ENCODE measurements around the gene IDE.
"Not testable (repeated sequence)": the region's sequence is repeated elsewhere in the genome, so short reads cannot be mapped to it uniquely, and the experiment has no call there.

Gene IDE

GRCh38 chr10:92479547-92479946, 94.3 kb downstream of the IDE start:
- no peak overlapping the region for H3K27ac Mint-ChIP-seq
- DNase-seq, result no peak
- H3K27me3 Mint-ChIP-seq, result no peaks in the 10 kb centered on the region
- peaks cover 17% of the 10 kb centered on the region for H3K4me1 Mint-ChIP-seq
- H3K9me3 Mint-ChIP-seq, result no peaks in the 10 kb centered on the region
- ATAC-seq, result no peak
- H3K4me3 Mint-ChIP-seq, result no peak overlapping the region

- H3K27me3 Mint-ChIP-seq, result no peaks in the 10 kb centered on the region
- no peak overlapping the region for H3K4me3 Mint-ChIP-seq
- H3K27ac Mint-ChIP-seq, result peak overlapping the region in 1 of 2 donors; percentile 85
- no peaks in the 10 kb centered on the region for H3K9me3 Mint-ChIP-seq
- DNase-seq (no peak), ATAC-seq (no peak)
- peaks cover 17% of the 10 kb centered on the region for H3K4me1 Mint-ChIP-seq
Measured at GRCh38 chr10:92478536-92478935, 95.4 kb downstream of the IDE start.

GRCh38 chr10:92475357-92475868, 98.5 kb downstream of the IDE start:
- Mint-ChIP-seq H3K27me3 (no peaks in the 10 kb centered on the region), H3K27ac (no peak overlapping the region), H3K9me3 (no peaks in the 10 kb centered on the region), H3K4me1 (no peaks in the 10 kb centered on the region), H3K4me3 (no peak overlapping the region)
- no peak for DNase-seq
- no peak for ATAC-seq

- ATAC-seq (no peak), DNase-seq (no peak)
- Mint-ChIP-seq H3K27ac (no peak overlapping the region), H3K4me1 (no peaks in the 10 kb centered on the region), H3K9me3 (no peaks in the 10 kb centered on the region), H3K27me3 (no peaks in the 10 kb centered on the region), H3K4me3 (no peak overlapping the region)
Measured at GRCh38 chr10:92470026-92470425, 103.9 kb downstream of the IDE start.

- Mint-ChIP-seq H3K4me3 (no peak overlapping the region), H3K9me3 (no peaks in the 10 kb centered on the region), H3K27ac (peak overlapping the region in 1 of 2 donors; percentile 66), H3K4me1 (no peaks in the 10 kb centered on the region), H3K27me3 (no peaks in the 10 kb centered on the region)
- DNase-seq, result no peak
- ATAC-seq, result no peak
Measured at GRCh38 chr10:92464364-92464763, 109.5 kb downstream of the IDE start.

- no peaks in the 10 kb centered on the region for H3K27me3 Mint-ChIP-seq
- H3K27ac Mint-ChIP-seq, result no peak overlapping the region
- DNase-seq, result no peak
- no peaks in the 10 kb centered on the region for H3K9me3 Mint-ChIP-seq
- H3K4me1 Mint-ChIP-seq, result no peaks in the 10 kb centered on the region
- no peak for ATAC-seq
- H3K4me3 Mint-ChIP-seq, result no peak overlapping the region
Measured at GRCh38 chr10:92463582-92463981, 110.3 kb downstream of the IDE start.

GRCh38 chr10:92454955-92455354, 118.9 kb downstream of the IDE start:
- not testable (repeated sequence) for H3K9me3 Mint-ChIP-seq, H3K27ac Mint-ChIP-seq, DNase-seq, H3K4me1 Mint-ChIP-seq, H3K4me3 Mint-ChIP-seq, H3K27me3 Mint-ChIP-seq, ATAC-seq

GRCh38 chr10:92452313-92452712, 121.6 kb downstream of the IDE start:
- Mint-ChIP-seq H3K27me3 (no peaks in the 10 kb centered on the region), H3K4me3 (no peak overlapping the region), H3K9me3 (no peaks in the 10 kb centered on the region), H3K27ac (peak overlapping the region in 1 of 2 donors; percentile 13), H3K4me1 (no peaks in the 10 kb centered on the region)
- no peak for ATAC-seq
- no peak for DNase-seq

- Mint-ChIP-seq H3K27ac (no peak overlapping the region), H3K4me3 (no peak overlapping the region), H3K4me1 (no peaks in the 10 kb centered on the region), H3K9me3 (no peaks in the 10 kb centered on the region), H3K27me3 (no peaks in the 10 kb centered on the region)
- no peak for DNase-seq
- no peak for ATAC-seq
Measured at GRCh38 chr10:92451431-92451830, 122.5 kb downstream of the IDE start.

GRCh38 chr10:92450896-92451295, 123.0 kb downstream of the IDE start:
- no peak for DNase-seq
- H3K27me3 Mint-ChIP-seq, result no peaks in the 10 kb centered on the region
- no peaks in the 10 kb centered on the region for H3K4me1 Mint-ChIP-seq
- no peak for ATAC-seq
- no peaks in the 10 kb centered on the region for H3K9me3 Mint-ChIP-seq
- no peak overlapping the region for H3K4me3 Mint-ChIP-seq
- peak overlapping the region in 1 of 2 donors; percentile 71 for H3K27ac Mint-ChIP-seq

GRCh38 chr10:92440578-92440977, 133.3 kb downstream of the IDE start:
- H3K9me3 Mint-ChIP-seq, result no peaks in the 10 kb centered on the region

GRCh38 chr10:92438220-92438619, 135.7 kb downstream of the IDE start:
- Mint-ChIP-seq H3K4me1 (no peaks in the 10 kb centered on the region), H3K9me3 (no peaks in the 10 kb centered on the region), H3K27me3 (no peaks in the 10 kb centered on the region), H3K27ac (no peak overlapping the region), H3K4me3 (no peak overlapping the region)
- no peak for DNase-seq
- no peak for ATAC-seq

More at GRCh38 chr10:92440578-92440977, 133.3 kb downstream of the IDE start:
- Mint-ChIP-seq H3K27me3 (no peaks in the 10 kb centered on the region), H3K27ac (no peak overlapping the region), H3K4me3 (no peak overlapping the region), H3K4me1 (no peaks in the 10 kb centered on the region)
- ATAC-seq, result no peak
- no peak for DNase-seq

- ATAC-seq, result no peak
- DNase-seq, result no peak
- Mint-ChIP-seq H3K4me1 (no peaks in the 10 kb centered on the region), H3K4me3 (no peak overlapping the region), H3K9me3 (no peaks in the 10 kb centered on the region), H3K27ac (no peak overlapping the region), H3K27me3 (no peaks in the 10 kb centered on the region)
Measured at GRCh38 chr10:92436611-92437010, 137.3 kb downstream of the IDE start.

- H3K4me3 Mint-ChIP-seq, H3K27me3 Mint-ChIP-seq, H3K27ac Mint-ChIP-seq, DNase-seq, H3K9me3 Mint-ChIP-seq, ATAC-seq, H3K4me1 Mint-ChIP-seq: not testable (repeated sequence)
Measured at GRCh38 chr10:92436065-92436464, 137.8 kb downstream of the IDE start.

- Mint-ChIP-seq H3K4me3 (no peak overlapping the region), H3K4me1 (no peaks in the 10 kb centered on the region), H3K27ac (no peak overlapping the region), H3K27me3 (no peaks in the 10 kb centered on the region), H3K9me3 (no peaks in the 10 kb centered on the region)
- ATAC-seq (no peak), DNase-seq (no peak)
Measured at GRCh38 chr10:92434385-92434784, 139.5 kb downstream of the IDE start.

- no peaks in the 10 kb centered on the region for H3K9me3 Mint-ChIP-seq
- H3K27me3 Mint-ChIP-seq, result no peaks in the 10 kb centered on the region
- H3K4me3 Mint-ChIP-seq, result no peak overlapping the region
- ATAC-seq (no peak), DNase-seq (no peak)
- no peak overlapping the region for H3K27ac Mint-ChIP-seq
- H3K4me1 Mint-ChIP-seq, result no peaks in the 10 kb centered on the region
Measured at GRCh38 chr10:92432596-92432995, 141.3 kb downstream of the IDE start.

GRCh38 chr10:92430103-92430502, 143.8 kb downstream of the IDE start:
- no peak for DNase-seq
- Mint-ChIP-seq H3K27me3 (no peaks in the 10 kb centered on the region), H3K27ac (no peak overlapping the region)

More at GRCh38 chr10:92430103-92430502, 143.8 kb downstream of the IDE start:
- Mint-ChIP-seq H3K4me1 (no peaks in the 10 kb centered on the region), H3K4me3 (no peak overlapping the region), H3K9me3 (no peaks in the 10 kb centered on the region)
- ATAC-seq, result no peak

Data from stimulated activated naive CD8-positive, alpha-beta T cell treated with anti-CD3 and anti-CD28 coated beads, Interleukin-15, amount 100 ng/mL, for 72 hours (primary cell).